Fibroblast of mammary gland (primary cell): ENCODE data around the gene UTS2B.

Experiments
- DNase-seq: peaks from one replicate; pipeline ENCODE4 v3.0.0-alpha.2; 2010; ENCODE audit warnings: low read depth
- H3K4me3 ChIP-seq: 2 replicates; pipeline ENCODE4 v1.5.1; 2011; ENCODE audit warnings: low read depth, mild to moderate bottlenecking, low read length, moderate library complexity; ENCODE audit not compliant: control insufficient read depth
- CTCF ChIP-seq: conservative IDR thresholded peaks from 2 replicates; pipeline ENCODE4 v1.5.1; 2011; ENCODE audit warnings: low read depth, low read length, inconsistent platforms; ENCODE audit not compliant: control insufficient read depth, insufficient read depth

The UTS2B gene

GRCh38 chr3:191372122-191372521 lies 41.8 kb upstream of the UTS2B start:
- no peak for TF ChIP-seq CTCF
- no peak overlapping the region for H3K4me3 ChIP-seq
- DNase-seq = no peak

- H3K4me3 ChIP-seq = no peak overlapping the region
- DNase-seq = peak; percentile 67
- no peak for TF ChIP-seq CTCF
Observed at GRCh38 chr3:191369616-191370010, 39.3 kb upstream of the UTS2B start.

GRCh38 chr3:191368755-191369615 lies 38.7 kb upstream of the UTS2B start:
- TF ChIP-seq CTCF = no peak
- no peak for DNase-seq
- H3K4me3 ChIP-seq = no peak overlapping the region

GRCh38 chr3:191366675-191367074 lies 36.3 kb upstream of the UTS2B start:
- no peak for TF ChIP-seq CTCF
- peak; percentile 51 for DNase-seq
- H3K4me3 ChIP-seq = no peak overlapping the region

GRCh38 chr3:191363221-191363620 lies 32.9 kb upstream of the UTS2B start:
- DNase-seq = no peak
- no peak overlapping the region for H3K4me3 ChIP-seq
- no peak for TF ChIP-seq CTCF

- TF ChIP-seq CTCF = no peak
- no peak overlapping the region for H3K4me3 ChIP-seq
- no peak for DNase-seq
Observed at GRCh38 chr3:191362524-191363090, 32.3 kb upstream of the UTS2B start.
